ENCODE measurements around the gene C11orf91.
"Not testable (repeated sequence)": the region's sequence is repeated elsewhere in the genome, so short reads cannot be mapped to it uniquely, and the experiment has no call there.

C11orf91 gene

GRCh38 chr11:33668468-33668825 is 32.2 kb downstream of the C11orf91 start:
- DNase-seq = no peak

GRCh38 chr11:33667819-33668467 is 32.7 kb downstream of the C11orf91 start:
- no peak for DNase-seq

- DNase-seq = no peak
Observed at GRCh38 chr11:33665350-33666106, 35.1 kb downstream of the C11orf91 start.

GRCh38 chr11:33664827-33665226 is 35.8 kb downstream of the C11orf91 start:
- no peak for DNase-seq

GRCh38 chr11:33664166-33664565 is 36.5 kb downstream of the C11orf91 start:
- DNase-seq = no peak

GRCh38 chr11:33663121-33663520 is 37.5 kb downstream of the C11orf91 start:
- DNase-seq = no peak

- not testable (repeated sequence) for DNase-seq
Observed at GRCh38 chr11:33661526-33661925, 39.1 kb downstream of the C11orf91 start.

GRCh38 chr11:33660962-33661361 is 39.7 kb downstream of the C11orf91 start:
- DNase-seq = no peak

- DNase-seq = no peak
Observed at GRCh38 chr11:33659370-33660139, 41.1 kb downstream of the C11orf91 start.

- no peak for DNase-seq
Observed at GRCh38 chr11:33658195-33658900, 42.3 kb downstream of the C11orf91 start.

- no peak for DNase-seq
Observed at GRCh38 chr11:33657757-33658156, 42.9 kb downstream of the C11orf91 start.

- DNase-seq = no peak
Observed at GRCh38 chr11:33656768-33657167, 43.9 kb downstream of the C11orf91 start.

- no peak for DNase-seq
Observed at GRCh38 chr11:33655842-33656600, 44.6 kb downstream of the C11orf91 start.

GRCh38 chr11:33654594-33654993 is 46.0 kb downstream of the C11orf91 start:
- no peak for DNase-seq

- DNase-seq = no peak
Observed at GRCh38 chr11:33652930-33653329, 47.7 kb downstream of the C11orf91 start.

- no peak for DNase-seq
Observed at GRCh38 chr11:33652431-33652830, 48.2 kb downstream of the C11orf91 start.

GRCh38 chr11:33651990-33652389 is 48.6 kb downstream of the C11orf91 start:
- no peak for DNase-seq

- no peak for DNase-seq
Observed at GRCh38 chr11:33651555-33651954, 49.1 kb downstream of the C11orf91 start.

GRCh38 chr11:33649944-33650343 is 50.7 kb downstream of the C11orf91 start:
- no peak for DNase-seq

All from NCI-H1417 treated with DMSO at 0.1 percent for 48 hours (cell line).